H9 (cell line): ENCODE measurements around the gene CDH5. TPM values are rescaled to one million over a fixed set of nuclear protein-coding genes. Genes with fewer than 3 reads are reported as not detected.

Experiments used
- DNase-seq: peaks from one replicate; pipeline ENCODE4 v3.0.0-alpha.2; 2017
- H2AFZ ChIP-seq: one replicate; pipeline ENCODE4 v1.6.1; 2013; ENCODE audit warnings: mild to moderate bottlenecking, low read length, control low read depth, moderate library complexity
- H2AK5ac ChIP-seq: 2 replicates; pipeline ENCODE4 v1.6.1; 2013; ENCODE audit warnings: low read length, control low read depth, mixed read lengths; ENCODE audit not compliant: insufficient read length
- H2BK120ac ChIP-seq: one replicate; pipeline ENCODE4 v1.6.1; 2013; ENCODE audit warnings: low read depth, mild to moderate bottlenecking, low read length, control low read depth, inconsistent platforms; ENCODE audit not compliant: poor library complexity, severe bottlenecking
- H2BK12ac ChIP-seq: 2 replicates; pipeline ENCODE4 v1.6.1; 2013; ENCODE audit warnings: low read length, control low read depth, mixed read lengths, low read depth; ENCODE audit not compliant: insufficient read length
- H2BK15ac ChIP-seq: 2 replicates; pipeline ENCODE4 v1.6.1; 2013; ENCODE audit warnings: low read depth, low read length, control low read depth
- H2BK20ac ChIP-seq: one replicate; pipeline ENCODE4 v1.6.1; 2013; ENCODE audit warnings: low read depth, mild to moderate bottlenecking, low read length, control low read depth, inconsistent platforms; ENCODE audit not compliant: poor library complexity, severe bottlenecking
- H2BK5ac ChIP-seq: 2 replicates; pipeline ENCODE4 v1.6.1; 2013; ENCODE audit warnings: low read length, control low read depth, mixed read lengths; ENCODE audit not compliant: insufficient read length
- H3K14ac ChIP-seq: 2 replicates; pipeline ENCODE4 v1.6.1; 2013; ENCODE audit warnings: low read length, control low read depth; ENCODE audit not compliant: insufficient read depth
- H3K18ac ChIP-seq: 2 replicates; pipeline ENCODE4 v1.6.1; 2013; ENCODE audit warnings: low read depth, mild to moderate bottlenecking, mixed read lengths, low read length, control low read depth; ENCODE audit not compliant: insufficient read length
- H3K23ac ChIP-seq: 2 replicates; pipeline ENCODE4 v1.6.1; 2013; ENCODE audit warnings: low read length, control low read depth, mixed read lengths, low read depth; ENCODE audit not compliant: insufficient read length
- H3K23me2 ChIP-seq: 2 replicates; pipeline ENCODE4 v1.6.1; 2013; ENCODE audit warnings: low read depth, mild to moderate bottlenecking, mixed read lengths, low read length, control low read depth; ENCODE audit not compliant: insufficient read length, poor library complexity, severe bottlenecking
- H3K27ac ChIP-seq: 2 replicates; pipeline ENCODE4 v1.5.1; 2013; ENCODE audit warnings: low read length, control low read depth, mixed read lengths, low read depth; ENCODE audit not compliant: insufficient read length
- H3K27me3 ChIP-seq: 2 replicates; pipeline ENCODE4 v1.6.1; 2013; ENCODE audit warnings: low read length, control low read depth, inconsistent platforms; ENCODE audit not compliant: insufficient read depth
- H3K4ac ChIP-seq: 2 replicates; pipeline ENCODE4 v1.6.1; 2013; ENCODE audit warnings: low read depth, mild to moderate bottlenecking, control low read depth, inconsistent platforms, low read length, moderate library complexity
- H3K4me1 ChIP-seq: 2 replicates; pipeline ENCODE4 v1.6.1; 2013; ENCODE audit warnings: low read length, control low read depth, inconsistent platforms; ENCODE audit not compliant: insufficient read depth
- H3K4me2 ChIP-seq: 2 replicates; pipeline ENCODE4 v1.6.1; 2013; ENCODE audit warnings: low read length, control low read depth, mixed read lengths; ENCODE audit not compliant: insufficient read length, insufficient read depth
- H3K56ac ChIP-seq: 2 replicates; pipeline ENCODE4 v1.6.1; 2013; ENCODE audit warnings: low read depth, mild to moderate bottlenecking, mixed read lengths, low read length, control low read depth; ENCODE audit not compliant: insufficient read length
- H3K79me1 ChIP-seq: 2 replicates; pipeline ENCODE4 v1.6.1; 2013; ENCODE audit warnings: low read depth, mild to moderate bottlenecking, moderate library complexity, low read length, control low read depth, inconsistent platforms; ENCODE audit not compliant: insufficient read depth, poor library complexity, severe bottlenecking
- H3K79me2 ChIP-seq: 2 replicates; pipeline ENCODE4 v1.6.1; 2013; ENCODE audit warnings: low read length, control low read depth, inconsistent platforms; ENCODE audit not compliant: insufficient read depth
- H3K9ac ChIP-seq: 2 replicates; pipeline ENCODE4 v1.6.1; 2013; ENCODE audit warnings: low read length, control low read depth, mixed read lengths; ENCODE audit not compliant: insufficient read length; ENCODE audit errors: extremely low read depth
- H3K9me3 ChIP-seq: one replicate; pipeline ENCODE4 v1.6.1; 2013; ENCODE audit warnings: low read depth, low read length, inconsistent platforms; ENCODE audit not compliant: control insufficient read depth
- H3T11ph ChIP-seq: one replicate; pipeline ENCODE4 v1.6.1; 2013; ENCODE audit warnings: mild to moderate bottlenecking, low read length, control low read depth, inconsistent platforms
- H4K20me1 ChIP-seq: one replicate; pipeline ENCODE4 v1.6.1; 2013; ENCODE audit not compliant: control insufficient read depth, insufficient read length, insufficient read depth
- H4K5ac ChIP-seq: 2 replicates; pipeline ENCODE4 v1.6.1; 2013; ENCODE audit warnings: low read depth, mild to moderate bottlenecking, mixed read lengths, low read length, control low read depth; ENCODE audit not compliant: insufficient read length
- H4K8ac ChIP-seq: replicated peaks from 2 replicates; pipeline ENCODE4 v1.6.1; 2013; ENCODE audit warnings: low read length, control low read depth, mixed read lengths, low read depth; ENCODE audit not compliant: insufficient read length
- H4K91ac ChIP-seq: 2 replicates; pipeline ENCODE4 v1.6.1; 2013; ENCODE audit warnings: low read depth, mild to moderate bottlenecking, moderate library complexity, mixed read lengths, low read length, control low read depth; ENCODE audit not compliant: insufficient read length
- H3K27ac Mint-ChIP-seq, 3 experiments: 2 replicates in 2 of 3; 3 replicates in 1 of 3; pipeline ENCODE4 v1.8.0; 2020 to 2021; ENCODE audit warnings: mixed read lengths in 3 of 3, mild to moderate bottlenecking in 1 of 3, moderate library complexity in 1 of 3
- H3K27me3 Mint-ChIP-seq: 2 replicates; pipeline ENCODE4 v1.8.0; 2021; ENCODE audit warnings: low read depth, mild to moderate bottlenecking, moderate library complexity, mixed read lengths
- H3K36me3 Mint-ChIP-seq, 3 experiments: 2 replicates in 2 of 3; 3 replicates in 1 of 3; pipeline ENCODE4 v1.8.0; 2020 to 2021; ENCODE audit warnings: low read depth in 3 of 3, mixed read lengths in 3 of 3; ENCODE audit not compliant: insufficient read depth in 1 of 3
- H3K4me1 Mint-ChIP-seq, 2 experiments: 2 replicates each; pipeline ENCODE4 v1.8.0; 2020; ENCODE audit warnings: mixed read lengths in 2 of 2
- H3K4me3 Mint-ChIP-seq, 2 experiments: 2 replicates in 1 of 2; 3 replicates in 1 of 2; pipeline ENCODE4 v1.8.0; 2020 to 2021; ENCODE audit warnings: mild to moderate bottlenecking in 2 of 2, mixed read lengths in 2 of 2, moderate library complexity in 1 of 2
- H3K9me3 Mint-ChIP-seq, 2 experiments: 2 replicates in 1 of 2; 3 replicates in 1 of 2; pipeline ENCODE4 v1.8.0; 2020; ENCODE audit warnings: mild to moderate bottlenecking in 2 of 2, mixed read lengths in 2 of 2, moderate library complexity in 1 of 2
- WGBS: extraction: QIAGEN DNeasy Blood & Tissue Kit; methylation state at CpG from one replicate; pipeline ENCODE4 v1.1.7; 2013; ENCODE audit warnings: missing lambda C conversion rate, low lambda C conversion rate, mixed read lengths; ENCODE audit not compliant: insufficient read length; ENCODE audit errors: extremely low coverage; 5-methylcytosine and 5-hydroxymethylcytosine counted together
- total RNA-seq: library from RNA; stranded (reverse); gene quantifications from 2 replicates; pipeline ENCODE4 v1.2.1, GENCODE V29; 2021
- TF ChIP-seq, protein P1 (sequence below): fragments of 200-600 bp; sonication (generic); conservative IDR thresholded peaks from 3 replicates; pipeline ENCODE4 v1.8.0; 2021; ENCODE audit warnings: antibody characterized with exemption, mild to moderate bottlenecking

Gene CDH5
- total RNA-seq, 1 experiment from 2014 or later, result 0.20 TPM

DNA sequence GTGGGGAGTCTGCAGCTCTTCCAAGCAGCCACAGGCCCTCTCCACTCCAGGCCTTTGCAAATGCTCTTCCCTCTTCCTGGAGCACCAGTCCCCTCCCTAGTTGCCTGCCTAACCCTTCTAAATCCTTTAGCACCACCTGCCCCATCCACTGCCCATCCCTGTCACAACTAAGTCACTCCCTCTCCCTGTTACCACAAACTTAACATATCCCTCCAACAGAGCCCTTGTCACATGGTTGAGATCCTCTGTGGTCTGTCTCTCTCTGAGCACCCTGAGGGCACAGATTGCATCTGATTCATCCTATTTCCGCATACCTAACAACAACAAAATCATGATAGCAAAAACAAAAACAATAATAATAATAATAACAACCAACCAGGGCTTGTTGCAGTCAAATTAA is 49.6 kb downstream of the CDH5 start:
- Histone ChIP-seq H3K56ac (no peak overlapping the region), H2BK5ac (no peak overlapping the region), H2BK20ac (no peak overlapping the region), H3K9me3 (no peaks in the 10 kb centered on the region), H2AFZ (no peak overlapping the region), H3K4me2 (no peak overlapping the region), H2BK120ac (no peak overlapping the region), H2AK5ac (no peak overlapping the region), H2BK12ac (no peak overlapping the region), H3K27me3 (no peaks in the 10 kb centered on the region), H3K9ac (no peak overlapping the region), H4K91ac (no peak overlapping the region), H3T11ph (no peak overlapping the region), H4K8ac (no peak overlapping the region), H2BK15ac (no peak overlapping the region), H4K5ac (no peak overlapping the region), H3K23ac (no peak overlapping the region), H3K79me2 (no peaks in the 10 kb centered on the region), H3K4me1 (no peaks in the 10 kb centered on the region), H4K20me1 (no peaks in the 10 kb centered on the region), H3K4ac (no peak overlapping the region), H3K79me1 (no peaks in the 10 kb centered on the region), H3K18ac (no peak overlapping the region), H3K27ac (no peak overlapping the region), H3K23me2 (no peaks in the 10 kb centered on the region), H3K14ac (no peak overlapping the region)
- H3K4me1 Mint-ChIP-seq, result peaks cover 0 to 6% of the 10 kb centered on the region in 2 experiments; a peak in 2 of 4 replicates
- no CpG with 5 or more reads among the region's 1 CpG for WGBS
- H3K4me3 Mint-ChIP-seq, result no peak overlapping the region
- DNase-seq, result no peak
- TF ChIP-seq, protein P1, sequence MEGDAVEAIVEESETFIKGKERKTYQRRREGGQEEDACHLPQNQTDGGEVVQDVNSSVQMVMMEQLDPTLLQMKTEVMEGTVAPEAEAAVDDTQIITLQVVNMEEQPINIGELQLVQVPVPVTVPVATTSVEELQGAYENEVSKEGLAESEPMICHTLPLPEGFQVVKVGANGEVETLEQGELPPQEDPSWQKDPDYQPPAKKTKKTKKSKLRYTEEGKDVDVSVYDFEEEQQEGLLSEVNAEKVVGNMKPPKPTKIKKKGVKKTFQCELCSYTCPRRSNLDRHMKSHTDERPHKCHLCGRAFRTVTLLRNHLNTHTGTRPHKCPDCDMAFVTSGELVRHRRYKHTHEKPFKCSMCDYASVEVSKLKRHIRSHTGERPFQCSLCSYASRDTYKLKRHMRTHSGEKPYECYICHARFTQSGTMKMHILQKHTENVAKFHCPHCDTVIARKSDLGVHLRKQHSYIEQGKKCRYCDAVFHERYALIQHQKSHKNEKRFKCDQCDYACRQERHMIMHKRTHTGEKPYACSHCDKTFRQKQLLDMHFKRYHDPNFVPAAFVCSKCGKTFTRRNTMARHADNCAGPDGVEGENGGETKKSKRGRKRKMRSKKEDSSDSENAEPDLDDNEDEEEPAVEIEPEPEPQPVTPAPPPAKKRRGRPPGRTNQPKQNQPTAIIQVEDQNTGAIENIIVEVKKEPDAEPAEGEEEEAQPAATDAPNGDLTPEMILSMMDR, result no peak
- peaks cover 40% of the 10 kb centered on the region for H3K27me3 Mint-ChIP-seq
- H3K27ac Mint-ChIP-seq, result peak overlapping the region in 1 of 3 experiments; percentile 26; a peak in 1 of 7 replicates
- peaks cover 2 to 7% (median 4%) of the 10 kb centered on the region in 3 experiments; a peak in 5 of 7 replicates for H3K36me3 Mint-ChIP-seq
- H3K9me3 Mint-ChIP-seq, result peaks cover 8 to 13% of the 10 kb centered on the region in 2 experiments
